Activated CD4-positive, alpha-beta T cell treated with anti-CD3 and anti-CD28 coated beads, Interleukin-10, Interleukin-2, amounts not matched to agents 100 ng/mL and 50 ng/mL, durations not matched to agents 16 hours and 8 hours (primary cell): ENCODE data around the gene POLR3K.

Experiments used
- DNase-seq: peaks from one replicate; pipeline ENCODE4 v3.0.0-alpha.2; 2020

Gene POLR3K

DNA sequence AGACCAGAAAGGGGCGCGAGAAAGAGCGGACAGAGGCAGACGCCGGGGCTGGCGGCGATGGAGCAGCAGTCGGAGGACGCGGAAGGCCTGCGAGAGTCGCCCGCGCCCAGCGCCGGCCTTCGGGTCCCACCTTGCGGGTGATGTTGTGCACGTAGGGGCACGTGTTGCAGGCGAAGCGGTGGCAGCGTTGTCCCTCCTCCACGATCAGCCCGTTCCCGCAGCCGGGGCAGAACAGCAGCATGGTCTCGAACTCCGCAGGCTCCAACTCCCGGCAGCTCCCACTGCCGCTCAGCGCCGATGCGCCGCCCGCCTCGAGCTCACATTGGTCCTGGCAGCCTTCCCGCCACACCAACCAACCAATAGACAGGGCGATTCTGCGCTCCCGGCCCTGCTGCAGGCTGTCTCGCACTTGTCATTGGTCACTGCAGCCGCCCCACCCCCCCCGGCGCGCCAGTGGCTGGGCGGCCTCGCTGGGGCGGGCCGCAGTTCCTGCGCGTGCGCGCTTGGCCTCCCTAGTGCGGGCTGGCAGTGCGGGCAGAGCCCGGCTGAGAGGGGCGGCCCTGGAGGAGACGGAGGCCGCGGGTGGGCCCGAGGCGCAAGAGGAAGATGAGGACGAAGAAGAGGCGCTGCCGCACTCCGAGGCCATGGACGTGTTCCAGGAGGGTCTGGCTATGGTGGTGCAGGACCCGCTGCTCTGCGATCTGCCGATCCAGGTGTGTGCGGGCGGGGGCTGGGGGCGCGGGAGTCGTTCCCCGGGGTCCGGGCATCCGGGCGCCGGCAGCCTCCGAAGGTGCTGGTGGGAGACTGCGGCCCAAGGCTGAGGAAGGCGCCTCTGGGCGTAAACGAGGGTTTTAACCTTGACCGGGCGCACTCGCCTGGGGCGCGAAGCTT lies at the start of gene POLR3K, which contains the start of gene SNRNP25:
Gene POLR3K, minus strand, starts transcription at position 263 of the 891 bp plus-strand sequence. Its CDS starts 22 bp downstream, at position 241.
Gene SNRNP25, plus strand, starts transcription at position 483 of the 891 bp plus-strand sequence. Its CDS starts 189 bp downstream, at position 672.
- DNase-seq = peak; percentile 99

DNA sequence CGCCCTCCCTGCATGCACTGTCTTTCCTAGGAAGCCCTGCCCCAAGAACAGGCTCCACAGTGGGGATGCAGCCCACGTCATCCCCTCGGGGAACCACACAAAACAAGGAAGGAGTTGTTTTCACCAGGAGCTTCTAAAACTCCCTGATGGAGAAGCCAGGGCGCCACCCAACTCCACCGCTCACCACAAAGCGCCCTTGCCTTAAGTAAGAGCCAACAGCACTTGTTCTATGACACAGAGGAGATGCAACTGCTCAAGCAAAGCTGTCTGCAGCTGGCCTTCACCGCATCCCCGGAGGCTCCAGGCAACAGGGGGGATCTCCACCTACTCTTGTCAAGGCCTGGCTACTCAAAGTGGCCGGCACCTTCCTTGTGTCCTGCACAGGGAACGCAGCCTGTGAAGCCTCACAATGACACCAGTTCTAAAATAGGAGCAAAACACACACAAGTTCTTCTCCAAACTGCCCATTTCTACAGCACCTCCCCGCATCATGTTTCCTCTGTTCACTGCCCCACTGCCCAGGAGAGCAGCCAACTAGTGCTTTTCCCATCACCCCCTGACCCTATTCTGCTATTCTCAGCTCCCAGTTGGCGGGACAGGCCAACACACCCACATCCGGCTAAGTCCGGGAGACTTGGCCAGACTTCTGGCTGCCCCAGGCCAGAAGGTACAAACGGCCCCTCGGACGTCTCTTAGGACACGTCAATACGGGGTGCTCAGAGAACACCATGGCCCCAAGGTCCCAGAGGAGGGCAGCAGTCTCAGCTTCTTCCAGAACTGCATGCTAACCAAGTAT lies 48.9 kb upstream of the POLR3K start:
- no peak for DNase-seq

DNA sequence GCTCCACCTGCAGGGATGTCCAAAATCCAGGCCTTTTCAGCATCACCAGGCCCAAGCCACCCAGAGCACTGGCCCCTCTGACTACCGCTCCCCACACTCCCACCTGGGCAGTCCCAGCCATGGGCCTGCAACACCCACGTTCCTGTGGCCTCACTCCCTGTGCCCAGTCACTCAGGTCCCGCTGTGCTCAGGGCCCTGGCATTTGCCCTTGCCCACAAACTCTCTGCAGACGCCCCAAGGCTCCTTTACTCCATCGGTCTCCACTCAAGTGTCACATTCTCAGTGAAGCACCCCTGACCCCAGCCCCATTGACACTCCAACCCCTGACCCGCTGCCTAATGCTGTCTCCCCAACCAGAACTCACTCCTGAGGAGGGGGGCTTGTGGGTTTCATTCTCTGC lies 48.2 kb upstream of the POLR3K start:
- DNase-seq = no peak

DNA sequence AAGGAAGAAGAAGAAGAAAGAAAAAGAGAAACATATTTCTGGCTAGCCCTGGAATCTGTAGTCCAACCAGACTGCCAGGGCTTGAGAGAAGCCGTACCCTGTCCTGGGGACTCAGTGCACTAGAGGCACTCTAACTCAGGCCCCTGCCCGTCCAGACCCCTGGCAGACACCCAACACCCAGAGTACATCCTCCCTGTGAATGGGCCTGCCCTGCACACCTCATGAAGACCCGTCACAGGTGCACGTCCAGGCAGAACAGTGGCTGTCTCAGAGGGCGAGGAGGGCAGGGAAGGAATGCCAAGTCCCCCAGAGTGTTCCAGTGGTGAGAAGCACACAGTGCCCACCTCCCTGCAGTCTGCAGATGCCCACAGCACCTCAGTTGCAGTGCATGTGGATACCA lies 47.6 kb upstream of the POLR3K start:
- no peak for DNase-seq

DNA sequence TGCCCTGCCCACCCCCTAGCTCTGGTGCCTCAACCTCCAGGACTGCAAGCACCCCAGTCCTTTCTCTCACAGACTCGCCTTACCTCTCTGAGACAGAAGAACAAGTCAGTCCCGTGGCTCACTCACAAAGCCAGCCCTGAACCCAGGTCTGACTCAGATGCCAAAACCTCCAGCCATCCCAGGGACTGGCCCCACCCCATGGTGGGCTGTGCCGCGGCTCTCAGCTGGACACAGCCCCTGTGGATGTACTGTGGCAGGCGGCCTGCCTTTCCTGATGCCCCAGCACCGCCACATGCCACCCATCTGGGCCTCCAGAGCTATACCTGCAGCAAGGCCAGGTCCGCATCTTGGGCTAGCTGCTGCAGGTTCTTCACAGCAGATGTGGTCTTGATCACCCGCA lies 44.4 kb upstream of the POLR3K start:
- DNase-seq = no peak

DNA sequence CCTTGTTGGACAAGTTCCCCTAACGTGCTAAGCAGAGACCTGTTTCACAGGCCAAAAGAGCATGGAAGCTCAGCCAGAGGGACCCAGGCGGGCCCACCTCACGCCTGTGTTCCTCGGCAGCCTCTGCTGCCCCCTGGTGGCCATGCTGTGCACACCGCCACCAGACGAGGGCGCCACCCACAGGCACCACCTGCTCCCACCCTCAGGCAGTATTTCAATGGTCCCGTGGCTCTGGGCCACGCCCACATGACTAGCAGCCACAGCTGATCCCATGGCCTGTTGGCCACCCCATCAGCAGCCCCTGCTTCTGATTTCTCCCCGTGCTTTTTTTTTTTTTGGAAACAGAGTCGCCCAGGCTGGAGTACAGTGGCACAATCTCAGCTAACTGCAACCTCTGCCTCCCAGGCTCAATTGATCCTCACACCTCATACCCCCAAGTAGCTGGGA lies 43.5 kb upstream of the POLR3K start:
- DNase-seq = peak; percentile 92

DNA sequence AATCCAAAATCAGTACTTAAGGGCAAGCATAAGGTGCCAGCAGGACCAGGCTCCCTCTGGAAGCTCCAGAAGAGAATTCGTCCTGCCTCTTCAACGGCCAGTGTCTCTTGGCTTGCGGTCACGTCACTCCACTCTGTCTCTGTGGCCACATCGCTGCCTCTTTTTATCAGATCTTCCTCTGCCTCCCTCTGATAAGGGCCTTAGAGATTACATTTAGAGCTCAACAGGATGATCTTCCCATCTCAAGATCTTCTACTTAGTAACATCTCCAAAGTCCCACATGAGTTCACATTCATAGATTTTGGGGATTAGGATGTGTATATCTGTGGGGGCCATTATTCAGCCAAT lies 41.5 kb upstream of the POLR3K start:
- DNase-seq = no peak

DNA sequence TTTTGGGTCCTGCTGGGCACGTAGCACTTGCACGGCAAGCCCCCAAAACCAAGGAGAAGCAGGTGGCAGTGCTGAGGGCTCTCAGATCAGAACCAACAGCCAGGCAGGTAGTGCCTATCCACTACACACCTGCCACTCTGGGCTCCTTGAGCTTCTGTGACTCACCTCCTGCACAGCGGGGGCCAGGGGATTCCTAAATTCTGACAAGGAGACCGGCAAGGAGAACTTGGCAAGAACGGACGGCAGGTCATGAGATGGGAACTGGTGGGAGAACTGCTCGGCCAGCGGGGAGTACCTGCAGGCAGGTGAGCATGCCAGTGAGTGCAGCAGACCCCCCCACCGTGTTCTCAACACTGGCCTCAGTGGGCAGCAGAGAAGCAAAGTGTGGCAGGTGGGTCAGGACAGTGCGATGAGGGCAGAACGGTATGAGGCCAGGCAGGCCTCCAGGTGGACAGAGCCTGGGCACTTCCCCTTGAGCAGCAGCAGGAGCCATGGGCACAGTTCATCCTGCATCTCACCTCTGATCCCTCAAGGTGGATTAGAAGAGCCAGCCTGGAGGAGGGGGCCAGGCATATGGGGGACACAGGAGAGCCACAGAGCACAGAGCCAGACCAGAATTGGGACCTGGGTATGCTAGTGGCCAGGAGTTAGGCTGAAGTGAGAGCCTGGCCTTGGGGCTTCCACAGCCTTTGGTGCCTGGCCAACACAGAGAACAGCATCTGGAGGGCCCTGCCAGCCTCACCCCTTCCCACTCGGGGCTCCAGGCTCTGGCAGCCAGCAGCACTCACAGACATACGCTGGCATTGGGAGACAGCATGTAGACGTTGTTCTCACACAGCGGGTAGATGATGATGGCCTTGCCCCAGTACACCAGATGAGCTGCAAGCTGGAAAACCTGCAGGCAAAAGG lies 39.3 kb upstream of the POLR3K start:
- no peak for DNase-seq

DNA sequence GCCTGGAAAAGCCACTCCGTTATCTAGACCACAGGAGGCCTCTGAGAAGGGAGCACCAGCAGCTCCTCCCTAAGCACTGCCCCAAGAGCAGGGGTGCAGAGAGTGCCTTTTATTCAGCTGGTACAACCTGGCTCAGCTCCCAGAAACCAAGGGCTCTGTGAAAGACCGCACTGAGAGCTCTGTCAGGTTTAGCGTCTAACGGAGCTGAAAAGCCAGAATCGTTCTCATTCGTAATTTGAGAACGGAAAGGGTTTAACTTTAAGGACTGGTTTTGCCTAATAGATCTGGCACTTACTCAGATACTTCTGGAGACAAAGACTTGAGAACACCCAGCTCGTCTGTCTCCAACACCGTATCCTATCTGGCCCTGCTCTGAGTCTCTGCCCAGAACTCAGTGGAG lies 38.1 kb upstream of the POLR3K start:
- DNase-seq = no peak

DNA sequence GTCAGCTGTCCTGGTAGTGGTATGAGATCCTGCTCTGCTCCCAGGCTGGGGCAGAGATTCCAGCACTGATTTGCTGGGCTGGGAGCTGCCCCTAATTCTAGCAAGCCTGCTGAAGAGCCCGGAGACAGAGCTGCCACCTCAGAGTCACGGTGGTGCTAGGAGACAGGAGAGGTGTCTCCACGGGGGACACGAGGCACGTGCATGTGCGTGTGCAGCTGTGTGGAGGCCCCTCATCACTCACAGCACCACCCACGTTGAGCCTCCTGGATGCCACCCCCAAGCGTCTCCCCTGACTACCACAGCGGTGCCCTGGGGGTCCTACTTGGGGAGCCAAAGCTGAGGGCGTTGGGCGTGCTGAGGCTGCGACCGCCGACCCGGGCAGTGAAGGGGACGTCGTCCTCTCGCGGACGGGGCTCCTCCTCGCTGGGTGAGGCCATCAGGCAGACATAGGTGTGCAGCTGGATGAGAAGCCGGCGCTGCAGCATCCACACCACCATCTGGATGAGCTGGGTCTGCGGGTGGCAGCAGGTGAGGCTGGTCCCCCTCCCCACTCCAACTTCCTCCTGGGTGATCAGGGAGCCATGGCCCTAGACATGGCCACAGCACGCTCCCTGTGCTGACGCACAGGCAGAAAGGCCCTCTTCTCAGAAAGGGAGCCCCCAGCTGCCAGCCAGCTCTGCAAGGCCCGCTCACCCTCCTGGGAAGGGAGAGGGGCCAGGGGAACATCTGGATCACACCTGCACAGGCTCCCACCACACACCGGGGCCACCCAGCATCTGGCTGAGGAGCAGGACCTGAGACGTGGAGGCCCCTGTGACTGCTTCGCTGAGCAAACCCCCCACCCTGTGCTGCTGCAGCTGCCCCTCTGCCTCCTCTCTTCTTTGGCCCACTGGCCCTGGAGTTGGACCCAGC lies 36.2 kb upstream of the POLR3K start:
- DNase-seq = no peak

DNA sequence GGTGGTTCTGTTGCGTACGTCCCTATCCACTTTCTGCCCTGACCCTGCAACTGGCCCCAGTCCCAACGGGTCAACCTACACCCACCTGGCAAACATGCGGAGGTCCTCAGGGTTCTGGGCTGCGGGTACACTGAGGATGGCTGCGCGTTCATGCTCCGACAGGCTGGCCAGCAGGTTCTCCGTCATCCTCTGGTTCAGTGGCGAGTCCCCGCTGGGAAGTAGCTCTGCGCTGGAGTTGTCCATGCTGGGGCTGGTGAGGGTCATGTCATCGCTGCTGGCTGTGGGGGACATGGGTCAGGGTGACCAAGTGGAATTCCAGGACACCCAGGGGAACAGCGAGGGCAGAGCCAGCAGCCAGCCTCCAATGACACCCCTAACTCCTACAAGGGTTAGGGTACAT lies 35.2 kb upstream of the POLR3K start:
- no peak for DNase-seq

DNA sequence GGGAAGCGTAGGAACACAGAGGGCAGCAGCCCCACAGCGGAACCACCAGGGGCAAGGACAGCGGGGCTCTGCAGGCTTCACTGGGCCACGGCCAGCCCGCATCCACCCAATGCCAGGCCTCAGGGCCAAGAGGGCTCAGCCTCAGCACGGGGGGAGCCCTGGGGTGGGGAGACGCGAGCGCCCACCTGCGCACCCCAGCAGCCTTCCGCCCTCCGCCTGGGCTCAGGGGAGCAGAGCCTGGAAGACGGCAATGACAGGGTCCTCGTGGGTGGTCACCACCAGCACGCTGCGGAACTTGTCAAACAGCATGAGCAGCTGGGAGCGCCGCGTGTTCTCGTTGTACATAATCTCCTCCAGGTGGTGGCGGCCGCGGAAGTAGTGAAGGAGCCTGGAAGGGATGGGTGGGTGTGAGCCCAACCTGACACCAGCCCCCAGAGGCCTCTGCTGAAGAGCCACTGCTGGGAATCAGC lies 33.1 kb upstream of the POLR3K start:
- DNase-seq = no peak

DNA sequence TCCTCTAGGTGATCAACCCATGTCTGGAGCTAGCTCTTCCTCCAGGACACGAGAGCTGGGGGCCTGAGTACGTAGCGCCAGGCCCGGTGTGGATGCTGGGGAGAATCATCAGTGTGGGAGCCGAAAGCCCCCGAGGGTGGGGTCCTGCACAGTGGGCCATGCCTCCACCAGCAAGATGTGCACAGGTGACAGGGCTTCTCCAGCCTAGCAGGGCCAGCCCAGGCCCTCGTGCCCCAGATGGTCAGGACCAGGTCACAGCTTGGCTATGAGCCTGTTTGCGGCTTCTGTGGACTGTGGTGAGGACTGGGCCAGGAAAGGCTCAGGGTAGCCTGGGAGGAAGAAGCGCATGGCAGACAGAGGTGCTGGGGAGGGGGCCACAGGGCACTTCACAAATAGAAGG lies 32.5 kb upstream of the POLR3K start:
- no peak for DNase-seq

DNA sequence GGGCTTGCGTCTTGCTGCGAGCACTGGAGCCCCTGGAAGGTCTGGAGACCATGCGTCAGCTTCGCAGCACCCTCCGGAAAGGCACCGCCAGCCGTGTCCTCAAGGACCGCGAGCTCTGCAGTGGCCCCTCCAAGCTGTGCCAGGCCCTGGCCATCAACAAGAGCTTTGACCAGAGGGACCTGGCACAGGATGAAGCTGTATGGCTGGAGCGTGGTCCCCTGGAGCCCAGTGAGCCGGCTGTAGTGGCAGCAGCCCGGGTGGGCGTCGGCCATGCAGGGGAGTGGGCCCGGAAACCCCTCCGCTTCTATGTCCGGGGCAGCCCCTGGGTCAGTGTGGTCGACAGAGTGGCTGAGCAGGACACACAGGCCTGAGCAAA lies 32.0 kb upstream of the POLR3K start:
- DNase-seq = no peak

DNA sequence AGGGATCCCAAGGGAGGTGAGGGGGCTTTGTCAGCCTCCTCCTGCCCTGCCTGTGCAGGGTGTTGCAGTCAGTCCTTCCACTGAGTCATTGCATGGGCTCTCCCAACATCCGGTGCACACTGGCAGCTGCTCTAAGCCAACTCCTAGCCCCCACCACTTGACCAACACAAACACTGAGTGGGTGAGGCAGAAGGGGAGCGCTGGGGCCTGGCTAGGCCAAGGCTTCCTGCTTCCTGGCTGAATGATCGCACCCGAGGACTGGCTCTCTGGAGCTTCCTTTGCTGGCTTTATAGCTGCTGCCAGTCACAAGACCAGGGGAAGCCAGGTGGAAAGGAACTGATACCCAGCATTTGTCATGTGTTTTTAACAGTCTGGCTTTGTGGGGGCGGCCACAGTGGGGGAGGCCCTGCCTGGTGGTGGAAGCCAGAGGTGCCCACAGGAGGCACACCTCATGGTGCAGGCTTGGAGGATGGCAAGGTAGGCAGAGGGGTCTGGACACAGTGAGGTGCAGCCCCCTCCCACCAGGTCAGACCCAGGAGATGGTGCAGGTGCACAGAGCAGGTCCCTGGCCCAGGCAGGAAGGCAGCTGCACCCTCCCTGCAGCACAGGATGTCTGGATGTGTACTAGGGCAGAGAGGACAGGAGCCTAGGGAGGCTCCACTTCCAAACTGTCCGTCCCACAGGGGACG lies 31.5 kb upstream of the POLR3K start:
- DNase-seq = peak; percentile 87

DNA sequence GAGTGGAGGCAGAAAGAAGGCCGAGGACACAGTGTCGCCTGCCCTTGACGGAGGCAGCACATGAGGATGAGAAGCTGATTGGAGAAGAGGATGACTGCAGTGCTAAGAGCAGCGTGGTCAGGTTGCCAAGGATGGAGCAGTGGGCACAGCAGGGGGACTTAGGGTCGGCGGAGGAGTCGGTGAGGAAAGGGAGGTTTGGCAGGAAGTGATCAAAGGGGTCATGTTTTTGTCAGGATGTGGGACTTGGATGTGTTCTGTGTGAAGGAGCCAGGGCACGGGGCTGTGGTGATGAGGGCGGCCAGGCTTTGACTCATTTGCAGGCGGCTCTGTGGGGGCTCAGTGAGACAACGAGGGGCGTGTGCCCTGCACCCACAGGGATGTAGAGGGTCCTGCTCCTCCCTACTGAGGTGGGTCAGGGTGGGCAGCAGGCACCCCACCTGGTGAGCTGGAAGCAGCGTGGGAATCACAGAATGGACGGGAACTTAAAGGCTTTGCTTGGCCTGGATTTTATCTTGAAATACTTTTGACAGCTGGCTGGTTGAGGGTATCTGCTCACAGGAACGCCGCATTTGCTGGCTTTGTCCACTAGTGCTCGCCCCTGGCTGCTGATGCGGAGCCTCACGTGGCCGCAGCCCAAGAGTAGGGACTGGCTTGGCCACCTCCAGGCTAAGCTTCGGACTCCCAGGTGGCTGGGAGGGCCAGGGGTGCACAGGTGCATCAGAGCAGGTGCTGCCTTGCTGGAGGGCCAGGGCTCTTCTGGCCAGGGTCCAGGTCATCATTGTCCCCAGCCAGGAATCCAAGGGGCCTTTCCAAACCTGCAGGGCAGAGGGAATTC lies 30.6 kb upstream of the POLR3K start:
- DNase-seq = peak; percentile 32

DNA sequence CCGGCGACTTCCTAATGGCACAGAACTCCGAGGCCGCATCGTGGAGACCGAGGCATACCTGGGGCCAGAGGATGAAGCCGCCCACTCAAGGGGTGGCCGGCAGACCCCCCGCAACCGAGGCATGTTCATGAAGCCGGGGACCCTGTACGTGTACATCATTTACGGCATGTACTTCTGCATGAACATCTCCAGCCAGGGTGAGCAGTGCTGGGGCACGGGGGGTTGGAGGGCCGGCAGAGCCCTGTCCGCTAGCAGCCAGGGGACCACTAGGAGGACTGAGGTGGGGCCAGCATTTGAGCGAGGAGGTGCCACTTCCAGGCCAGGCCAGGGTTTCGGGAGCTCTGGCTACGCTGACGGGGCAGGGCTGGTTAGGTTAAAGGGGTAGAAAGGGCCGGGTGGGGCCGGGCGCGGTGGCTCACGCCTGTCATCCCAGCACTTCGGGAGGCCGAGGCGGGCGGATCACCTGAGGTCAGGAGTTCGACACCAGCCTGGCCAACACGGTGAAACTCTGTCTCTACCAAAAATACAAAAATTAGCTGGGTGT lies 29.7 kb upstream of the POLR3K start:
- DNase-seq = no peak

DNA sequence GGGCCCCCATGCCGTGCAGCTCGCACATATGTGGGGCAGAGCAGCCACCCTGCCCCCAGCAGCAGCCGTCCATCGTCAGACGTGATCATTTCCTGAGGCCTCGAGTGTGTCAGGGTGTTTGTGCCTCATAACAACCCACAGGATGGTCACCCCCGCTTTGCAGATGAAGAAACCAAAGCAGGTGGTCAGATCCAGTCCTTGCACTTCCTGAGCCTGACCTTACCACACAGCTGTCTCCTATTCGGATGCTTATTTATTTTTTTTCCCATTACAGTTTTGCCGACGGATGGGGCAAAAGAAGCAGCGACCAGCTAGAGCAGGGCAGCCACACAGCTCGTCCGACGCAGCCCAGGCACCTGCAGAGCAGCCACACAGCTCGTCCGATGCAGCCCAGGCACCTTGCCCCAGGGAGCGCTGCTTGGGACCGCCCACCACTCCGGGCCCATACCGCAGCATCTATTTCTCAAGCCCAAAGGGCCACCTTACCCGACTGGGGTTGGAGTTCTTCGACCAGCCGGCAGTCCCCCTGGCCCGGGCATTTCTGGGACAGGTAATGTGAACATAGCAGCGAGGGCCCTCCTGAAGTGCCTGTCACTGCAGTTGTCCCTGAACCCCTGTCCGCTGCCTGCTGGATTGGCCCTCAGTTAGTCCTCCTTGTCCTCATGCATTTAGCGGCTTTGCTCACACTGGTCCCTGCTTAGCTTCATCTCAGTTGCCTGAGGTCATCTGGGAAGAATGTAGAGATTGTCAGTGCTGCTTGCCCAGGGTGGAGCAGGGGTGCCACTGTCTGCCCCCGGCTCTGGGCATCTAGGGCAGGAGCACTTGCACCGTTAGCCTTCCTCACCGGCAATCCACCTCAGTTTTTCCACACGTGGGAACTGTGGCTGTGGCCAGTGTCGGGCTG lies 26.0 kb upstream of the POLR3K start:
- DNase-seq = no peak
